Measurements from ENCODE around the gene PELI2.

Gene PELI2

DNA sequence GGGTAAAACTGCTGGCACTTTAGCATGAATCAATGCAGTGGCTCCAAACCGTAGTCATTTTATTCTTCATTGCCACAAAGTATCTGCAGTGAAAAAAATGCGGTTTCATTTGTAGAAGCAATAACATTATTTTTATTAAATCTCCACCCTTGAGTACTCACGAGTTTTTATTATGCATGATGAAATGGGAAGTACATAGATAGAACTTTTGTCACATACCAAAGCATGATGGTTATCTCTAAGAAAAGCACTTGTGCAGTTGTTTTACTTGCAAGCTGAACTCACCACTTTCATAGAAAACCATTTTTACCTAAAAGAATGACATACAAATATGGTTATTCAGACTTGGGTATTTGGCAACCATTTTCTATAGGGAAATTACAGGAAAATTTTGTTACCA is 90.3 kb downstream of the PELI2 start:
- DNase-seq: no peak

- DNase-seq: no peak
Observed at GRCh38 chr14:56210571-56210970, 92.4 kb downstream of the PELI2 start.

GRCh38 chr14:56211084-56211483 is 92.9 kb downstream of the PELI2 start:
- no peak for DNase-seq

DNA sequence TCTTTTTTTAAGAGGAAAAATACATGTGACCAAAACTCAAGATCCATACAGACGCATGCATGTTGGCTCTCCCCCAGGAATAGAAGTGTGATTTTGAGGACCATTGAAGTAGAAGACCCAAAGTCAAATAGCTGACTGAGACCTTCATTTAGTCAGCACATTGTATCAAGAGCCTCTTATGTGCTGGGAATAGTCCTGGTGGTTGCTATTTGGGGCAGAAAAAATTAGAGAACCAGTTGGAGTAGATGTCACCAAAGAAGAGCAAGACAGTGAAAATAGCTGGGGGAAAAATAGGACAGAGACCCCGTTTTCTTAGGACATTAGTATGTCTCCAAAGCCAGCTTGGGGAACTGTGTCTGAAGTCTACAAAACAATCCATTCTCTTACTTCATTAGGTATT is 93.6 kb downstream of the PELI2 start:
- no peak for DNase-seq

DNA sequence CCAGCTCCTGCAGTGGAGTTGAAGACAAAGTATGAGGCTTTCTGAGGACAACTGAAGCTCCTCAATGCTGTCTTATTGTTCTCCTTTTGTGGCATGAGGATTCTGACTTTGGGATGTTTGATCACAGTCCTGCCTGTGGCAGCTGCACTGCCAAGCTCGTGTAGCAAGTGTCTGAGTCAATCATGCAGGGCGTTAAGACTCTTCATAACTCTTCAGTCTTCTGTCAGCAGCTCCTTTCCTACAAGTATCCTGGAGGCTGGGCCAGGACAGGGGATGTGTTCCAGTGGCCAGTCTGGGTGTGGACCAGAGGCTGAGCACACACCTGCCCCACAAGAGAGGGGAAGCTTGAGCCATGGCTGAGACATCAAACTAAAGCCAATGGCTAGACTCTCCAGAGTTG is 94.3 kb downstream of the PELI2 start:
- DNase-seq: no peak

DNA sequence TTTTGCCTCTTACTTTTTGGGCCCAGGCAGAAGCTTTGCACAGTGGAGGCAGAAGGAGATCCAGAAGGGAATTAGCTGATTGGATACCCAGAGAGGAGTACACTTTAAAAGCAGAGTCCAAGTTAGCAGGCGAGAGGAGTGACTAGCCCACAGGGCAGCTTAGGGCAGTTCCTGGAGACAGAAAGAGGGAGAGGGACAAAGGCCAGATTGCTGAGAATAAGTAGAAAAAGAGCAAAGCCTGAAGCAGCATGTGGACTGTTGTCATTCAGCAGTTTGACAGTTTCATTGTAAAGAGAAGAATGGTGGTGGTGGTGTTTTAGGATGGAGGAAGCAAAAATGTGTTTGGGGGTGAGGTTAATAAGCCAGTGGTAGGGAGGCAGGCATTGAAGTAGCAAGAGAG is 95.1 kb downstream of the PELI2 start:
- DNase-seq: no peak

DNA sequence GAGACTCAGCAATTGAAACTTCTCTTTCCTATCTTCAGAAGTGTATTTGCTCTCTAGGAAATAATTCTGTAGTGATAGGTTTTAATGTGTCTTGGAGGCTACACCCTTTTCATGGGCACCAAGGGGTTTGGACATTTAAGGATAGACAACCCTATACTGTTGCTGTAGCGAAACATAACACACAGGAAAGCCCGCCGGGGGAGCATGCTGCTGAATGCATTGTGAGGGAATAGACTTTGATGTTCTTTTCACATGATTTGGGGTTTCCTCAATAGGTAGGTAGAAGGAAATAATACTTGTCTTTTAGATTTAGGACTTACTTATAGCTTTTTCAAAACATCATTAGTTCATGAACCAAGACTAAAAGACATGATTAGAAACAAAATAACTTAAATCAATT is 97.0 kb downstream of the PELI2 start:
- DNase-seq: no peak

GRCh38 chr14:56216626-56217379 is 98.6 kb downstream of the PELI2 start:
- peak; percentile 26 for DNase-seq

DNA sequence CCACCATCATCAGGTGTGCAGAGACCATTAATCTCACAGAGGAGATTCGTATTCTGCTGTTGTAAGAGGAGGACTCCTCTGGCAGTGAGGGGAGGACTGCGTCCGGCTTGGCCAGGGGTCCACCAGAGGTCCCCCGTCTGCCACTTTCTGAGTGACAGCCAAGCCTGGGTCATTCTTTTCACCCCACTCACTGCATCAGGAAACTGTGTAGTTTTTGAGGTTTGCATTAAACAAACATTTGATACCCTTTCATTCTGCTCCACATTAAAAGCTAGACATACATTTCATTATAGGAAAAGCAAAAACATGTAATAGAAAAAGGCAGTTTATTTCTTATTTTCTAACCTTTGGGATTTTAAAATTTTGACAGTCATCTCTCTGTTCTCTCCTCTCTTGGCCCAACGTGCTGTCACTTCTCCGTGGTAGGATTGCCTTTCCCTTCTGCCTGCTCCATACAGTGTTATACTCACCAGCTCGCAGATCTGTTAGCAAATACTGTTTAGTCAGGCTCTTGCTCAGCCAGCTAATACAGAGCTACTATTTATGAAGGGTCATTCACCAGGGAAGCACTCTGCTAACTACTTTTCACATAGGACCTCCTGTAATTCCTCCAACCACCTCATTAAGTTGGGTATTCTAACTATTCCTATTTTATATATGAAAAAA is 99.3 kb downstream of the PELI2 start:
- DNase-seq: no peak

DNA sequence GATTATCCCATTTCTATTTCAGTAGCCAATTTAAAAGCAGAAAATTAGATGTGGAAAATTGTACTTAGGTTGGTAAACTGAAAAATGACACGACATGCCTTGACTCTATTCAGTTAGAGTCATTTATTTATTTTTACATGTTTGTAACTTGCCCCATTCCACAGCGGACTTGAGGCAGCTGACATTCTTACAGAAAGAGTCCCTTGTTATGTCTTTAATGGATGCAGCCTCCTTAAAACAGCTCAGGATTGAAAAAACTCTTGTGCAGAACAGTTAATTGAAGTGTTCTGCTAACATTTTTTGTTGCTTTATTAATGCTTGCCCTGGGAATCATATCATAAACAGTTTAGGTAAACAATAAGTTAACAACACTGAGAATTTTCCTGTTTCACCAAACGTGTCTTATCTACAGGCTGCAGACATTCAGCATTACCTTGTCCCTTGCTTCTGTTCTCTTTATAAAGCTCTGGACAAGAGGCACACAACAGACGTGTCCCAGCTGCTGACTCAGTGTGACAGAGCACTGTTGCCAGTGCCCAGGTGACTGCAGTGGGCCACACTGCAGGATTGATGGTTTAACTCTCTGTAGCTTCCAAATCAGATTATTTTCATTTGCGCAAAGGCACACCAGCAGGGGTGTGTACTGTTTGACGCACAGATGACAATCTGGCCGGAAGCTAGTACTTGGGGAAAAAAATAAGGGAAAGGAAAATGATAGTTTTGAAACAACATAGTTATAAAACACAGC is 101.6 kb downstream of the PELI2 start:
- DNase-seq: no peak

- DNase-seq: no peak
Observed at GRCh38 chr14:56221382-56222128, 103.3 kb downstream of the PELI2 start.

DNA sequence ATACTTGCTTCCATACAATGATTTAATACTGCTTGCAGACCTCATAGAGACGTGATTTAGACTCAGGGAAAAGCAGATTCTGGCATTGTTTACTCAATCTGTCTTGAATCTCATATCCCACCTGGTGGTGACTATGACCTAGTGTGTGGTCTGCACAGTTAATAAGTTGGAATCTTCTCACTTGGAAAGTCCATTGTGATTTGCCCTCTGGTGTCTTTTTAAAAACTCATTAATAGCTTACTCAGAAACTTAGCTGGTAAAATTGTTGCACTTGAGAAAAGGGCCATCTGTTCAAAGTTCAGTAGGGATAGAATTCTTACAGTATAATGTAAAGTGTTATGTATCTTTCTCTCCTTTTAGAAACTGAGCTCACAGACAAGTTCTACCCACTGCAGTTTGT is 106.0 kb downstream of the PELI2 start:
- no peak for DNase-seq

- no peak for DNase-seq
Observed at GRCh38 chr14:56224691-56225681, 106.8 kb downstream of the PELI2 start.

- no peak for DNase-seq
Observed at GRCh38 chr14:56235388-56235787, 117.2 kb downstream of the PELI2 start.

GRCh38 chr14:56237398-56237797 is 119.2 kb downstream of the PELI2 start:
- DNase-seq: peak in 1 of 2 donors; percentile 34

- no peak for DNase-seq
Observed at GRCh38 chr14:56241461-56241860, 123.2 kb downstream of the PELI2 start.

- no peak for DNase-seq
Observed at GRCh38 chr14:56243110-56243509, 124.9 kb downstream of the PELI2 start.

GRCh38 chr14:56244138-56244789 is 126.1 kb downstream of the PELI2 start:
- peak; percentile 59 to 82 for DNase-seq

DNA sequence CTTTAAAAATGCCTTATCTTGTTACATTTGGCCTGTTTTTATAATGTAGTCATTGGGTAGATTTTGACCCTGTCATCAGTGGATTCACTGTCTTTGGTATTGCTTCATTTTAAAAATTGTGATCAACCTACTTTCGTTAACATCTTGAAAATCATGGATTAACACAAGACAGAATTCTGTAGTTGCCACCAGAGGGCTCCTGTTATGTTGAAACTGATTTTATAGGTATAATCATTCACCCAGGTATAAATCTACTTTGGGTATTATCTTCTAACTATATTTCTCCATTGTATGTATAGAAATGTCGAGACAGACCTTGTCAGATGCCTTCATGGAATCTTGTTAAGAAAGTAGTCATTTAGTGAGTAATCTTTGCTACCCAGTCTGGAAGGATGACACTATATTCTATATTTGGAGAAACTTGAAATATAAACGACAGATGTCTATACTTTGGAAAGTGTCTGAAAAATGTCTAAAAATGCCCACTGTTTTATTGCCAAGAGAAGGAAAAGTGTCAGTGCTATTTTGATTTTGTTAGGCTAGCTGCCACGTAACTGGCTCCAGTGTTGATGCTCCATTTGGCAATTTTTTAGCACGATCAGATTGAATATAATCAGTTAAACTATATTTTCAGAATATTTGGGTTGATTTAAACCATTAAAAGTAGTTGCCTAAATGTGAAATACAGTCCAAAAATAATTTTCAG is 129.4 kb downstream of the PELI2 start:
- peak in 1 of 2 donors; percentile 5 for DNase-seq

DNA sequence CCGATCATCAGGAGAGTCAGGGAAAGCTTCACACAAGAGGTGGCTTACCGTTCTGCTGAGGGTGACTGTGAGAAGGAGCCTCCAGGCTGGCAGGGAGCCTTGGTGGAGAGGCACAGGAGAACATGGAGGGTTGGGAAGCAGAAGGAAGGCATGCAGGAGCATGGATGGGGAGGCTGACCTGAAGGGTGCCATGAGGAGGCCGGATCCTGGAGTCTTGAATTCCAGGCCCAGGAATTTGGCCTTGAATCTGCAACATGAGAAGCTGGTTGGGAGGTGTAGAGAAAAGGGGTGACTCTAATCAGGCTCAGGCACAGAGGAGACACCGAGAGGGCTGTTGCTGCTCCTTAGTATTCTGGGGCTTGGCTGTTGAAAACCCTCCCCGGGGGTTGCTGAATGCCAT is 130.2 kb downstream of the PELI2 start:
- DNase-seq: no peak

Data from inflammatory macrophage (primary cell).